ENCODE data around the gene PIKFYVE. TPM values are rescaled to one million over a fixed set of nuclear protein-coding genes. Genes with fewer than 3 reads are reported as not detected.

PIKFYVE gene
- total RNA-seq, 1 donor, result 57.9 TPM

- Histone ChIP-seq H3K27me3 (ENCODE audit: insufficient read depth, low read length) (no peaks in the 10 kb centered on the region), H3K4me3 (ENCODE audit: insufficient read depth, low read length) (no peak overlapping the region), H2AFZ (ENCODE audit: low read length) (no peak overlapping the region), H3K79me2 (ENCODE audit: insufficient read depth, low read length) (no peaks in the 10 kb centered on the region), H3K36me3 (ENCODE audit: insufficient read depth, low read length) (no peaks in the 10 kb centered on the region), H3K4me1 (ENCODE audit: insufficient read depth, low read length) (peaks cover 26% of the 10 kb centered on the region), H4K20me1 (ENCODE audit: insufficient read depth, low read length) (no peaks in the 10 kb centered on the region), H3K4me2 (ENCODE audit: insufficient read depth, low read length) (peak overlapping the region; percentile 91), H3K9me3 (ENCODE audit: low read depth, low read length) (no peaks in the 10 kb centered on the region), H3K27ac (ENCODE audit: low read depth, low read length) (no peak overlapping the region)
- no peak for DNase-seq (ENCODE audit: insufficient read length, low spot score, missing footprints)
- TF ChIP-seq CTCF (IDR thresholded peaks at IDR 0.05; ENCODE audit: extremely low read depth, low read depth, low read length), result no peak
These were observed 13.2 kb upstream of the PIKFYVE start for GRCh38 chr2:208252716-208253492.

- Histone ChIP-seq H2AFZ (ENCODE audit: low read length) (peak overlapping the region; percentile 92), H3K79me2 (ENCODE audit: insufficient read depth, low read length) (no peaks in the 10 kb centered on the region), H3K4me3 (ENCODE audit: insufficient read depth, low read length) (peak overlapping the region; percentile 89), H4K20me1 (ENCODE audit: insufficient read depth, low read length) (no peaks in the 10 kb centered on the region), H3K27ac (ENCODE audit: low read depth, low read length) (peak overlapping the region; percentile 5), H3K4me2 (ENCODE audit: insufficient read depth, low read length) (peak overlapping the region; percentile 91), H3K4me1 (ENCODE audit: insufficient read depth, low read length) (peaks cover 26% of the 10 kb centered on the region), H3K36me3 (ENCODE audit: insufficient read depth, low read length) (no peaks in the 10 kb centered on the region), H3K27me3 (ENCODE audit: insufficient read depth, low read length) (no peaks in the 10 kb centered on the region), H3K9me3 (ENCODE audit: low read depth, low read length) (no peaks in the 10 kb centered on the region)
- DNase-seq (ENCODE audit: insufficient read length, low spot score, missing footprints), result peak; percentile 71
- TF ChIP-seq CTCF (IDR thresholded peaks at IDR 0.05; ENCODE audit: extremely low read depth, low read depth, low read length), result no peak
These were observed 12.4 kb upstream of the PIKFYVE start for GRCh38 chr2:208253600-208254117.

- Histone ChIP-seq H3K27ac (ENCODE audit: low read depth, low read length) (peak overlapping the region; percentile 42), H3K79me2 (ENCODE audit: insufficient read depth, low read length) (no peaks in the 10 kb centered on the region), H3K4me3 (ENCODE audit: insufficient read depth, low read length) (peak overlapping the region; percentile 89), H3K4me2 (ENCODE audit: insufficient read depth, low read length) (peak overlapping the region; percentile 91), H4K20me1 (ENCODE audit: insufficient read depth, low read length) (no peaks in the 10 kb centered on the region), H3K9me3 (ENCODE audit: low read depth, low read length) (no peaks in the 10 kb centered on the region), H3K4me1 (ENCODE audit: insufficient read depth, low read length) (peaks cover 26% of the 10 kb centered on the region), H2AFZ (ENCODE audit: low read length) (peak overlapping the region; percentile 92), H3K27me3 (ENCODE audit: insufficient read depth, low read length) (no peaks in the 10 kb centered on the region), H3K36me3 (ENCODE audit: insufficient read depth, low read length) (no peaks in the 10 kb centered on the region)
- peak; percentile 73 for TF ChIP-seq CTCF (IDR thresholded peaks at IDR 0.05; ENCODE audit: extremely low read depth, low read depth, low read length)
- DNase-seq (ENCODE audit: insufficient read length, low spot score, missing footprints), result peak; percentile 88
These were observed 11.8 kb upstream of the PIKFYVE start for GRCh38 chr2:208254118-208254870.
